T-helper 22 cell (primary cell): ENCODE data around the gene CYP2C19.
"Not testable (repeated sequence)": the region's sequence is repeated elsewhere in the genome, so short reads cannot be mapped to it uniquely, and the experiment has no call there.

ENCODE experiments used
- DNase-seq: peaks from one replicate; pipeline ENCODE4 v3.0.0-alpha.2; 2020; ENCODE audit warnings: low read depth

The CYP2C19 gene

GRCh38 chr10:94889123-94889522 is 126.6 kb downstream of the CYP2C19 start:
- DNase-seq, result no peak

- no peak for DNase-seq
Measured at GRCh38 chr10:94890264-94891022, 128.0 kb downstream of the CYP2C19 start.

- DNase-seq, result not testable (repeated sequence)
Measured at GRCh38 chr10:94898414-94898813, 135.9 kb downstream of the CYP2C19 start.

- no peak for DNase-seq
Measured at GRCh38 chr10:94902080-94902479, 139.6 kb downstream of the CYP2C19 start.

- DNase-seq, result no peak
Measured at GRCh38 chr10:94902570-94902969, 140.1 kb downstream of the CYP2C19 start.
